ENCODE results near the gene CCSER1. TPM values are rescaled to one million over a fixed set of nuclear protein-coding genes. Genes with fewer than 3 reads are reported as not detected.

Gene CCSER1
- total and polyA plus RNA-seq, 10 donors = 1.3 to 30.4 (median 20.4) TPM

GRCh38 chr4:90126805-90127204, 389 bp upstream of the CCSER1 start:
- WGBS, 5 donors = 3 to 11% (median 11%) methylated on average over 8 of the region's 8 CpGs
- intact Hi-C loops (cut with DNase I; ENCODE audit: low total_unique reads) = no loop called here
- Histone ChIP-seq H3K4me3 (peak overlapping the region; percentile 36 to 81 (median 62)), H3K36me3 (no peaks in the 10 kb centered on the region), H3K9me3 (no peaks in the 10 kb centered on the region), H3K27ac (peak overlapping the region in 4 of 8 donors; percentile 85 to 90 (median 88)), H3K4me1 (peaks cover 0 to 38% (median 25%) of the 10 kb centered on the region in 6 donors), H3K27me3 (replicated peaks in 1 of 7) (peaks cover 0 to 31% (median 0%) of the 10 kb centered on the region in 7 donors)
- no peak for DNase-seq
- TF ChIP-seq, protein P1, sequence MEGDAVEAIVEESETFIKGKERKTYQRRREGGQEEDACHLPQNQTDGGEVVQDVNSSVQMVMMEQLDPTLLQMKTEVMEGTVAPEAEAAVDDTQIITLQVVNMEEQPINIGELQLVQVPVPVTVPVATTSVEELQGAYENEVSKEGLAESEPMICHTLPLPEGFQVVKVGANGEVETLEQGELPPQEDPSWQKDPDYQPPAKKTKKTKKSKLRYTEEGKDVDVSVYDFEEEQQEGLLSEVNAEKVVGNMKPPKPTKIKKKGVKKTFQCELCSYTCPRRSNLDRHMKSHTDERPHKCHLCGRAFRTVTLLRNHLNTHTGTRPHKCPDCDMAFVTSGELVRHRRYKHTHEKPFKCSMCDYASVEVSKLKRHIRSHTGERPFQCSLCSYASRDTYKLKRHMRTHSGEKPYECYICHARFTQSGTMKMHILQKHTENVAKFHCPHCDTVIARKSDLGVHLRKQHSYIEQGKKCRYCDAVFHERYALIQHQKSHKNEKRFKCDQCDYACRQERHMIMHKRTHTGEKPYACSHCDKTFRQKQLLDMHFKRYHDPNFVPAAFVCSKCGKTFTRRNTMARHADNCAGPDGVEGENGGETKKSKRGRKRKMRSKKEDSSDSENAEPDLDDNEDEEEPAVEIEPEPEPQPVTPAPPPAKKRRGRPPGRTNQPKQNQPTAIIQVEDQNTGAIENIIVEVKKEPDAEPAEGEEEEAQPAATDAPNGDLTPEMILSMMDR (IDR thresholded peaks at IDR 0.05 in 8 of 11, conservative IDR thresholded peaks at IDR 0.05 in 3 of 11) = no peak
- no peak for TF ChIP-seq POLR2AphosphoS5 (IDR thresholded peaks at IDR 0.05)
- no peak for TF ChIP-seq POLR2A (IDR thresholded peaks at IDR 0.05)

GRCh38 chr4:90127706-90128345, 632 bp downstream of the CCSER1 start:
- no peaks in the 10 kb centered on the region for H3K9me3 ChIP-seq
- WGBS, 5 donors = 1 to 9% (median 1%) methylated on average over 25 to 81 of the region's 81 CpGs
- DNase-seq = peak; percentile 89
- H3K4me3 ChIP-seq = peak overlapping the region; percentile 36 to 81 (median 62)
- H3K27ac ChIP-seq = peak overlapping the region; percentile 50 to 90 (median 85)
- intact Hi-C loops (cut with DNase I; ENCODE audit: low total_unique reads) = no loop called here
- TF ChIP-seq POLR2AphosphoS5 (IDR thresholded peaks at IDR 0.05) (no peak), POLR2A (IDR thresholded peaks at IDR 0.05) (no peak)
- TF ChIP-seq, protein P1 (IDR thresholded peaks at IDR 0.05 in 8 of 11, conservative IDR thresholded peaks at IDR 0.05 in 3 of 11) = no peak
- H3K4me1 ChIP-seq = peaks cover 0 to 38% (median 25%) of the 10 kb centered on the region in 6 donors
- H3K36me3 ChIP-seq = no peaks in the 10 kb centered on the region
- H3K27me3 ChIP-seq (replicated peaks in 1 of 7) = peaks cover 0 to 31% (median 0%) of the 10 kb centered on the region in 7 donors

GRCh38 chr4:90128961-90129495, 1.8 kb downstream of the CCSER1 start:
- DNase-seq = no peak
- WGBS, 5 donors = 24 to 31% (median 28%) methylated on average over 4 of the region's 4 CpGs
- H3K9me3 ChIP-seq = no peaks in the 10 kb centered on the region
- intact Hi-C loops (cut with DNase I; ENCODE audit: low total_unique reads) = no loop called here
- peak overlapping the region; percentile 36 to 81 (median 62) for H3K4me3 ChIP-seq
- H3K4me1 ChIP-seq = peaks cover 0 to 38% (median 25%) of the 10 kb centered on the region in 6 donors
- no peaks in the 10 kb centered on the region for H3K36me3 ChIP-seq
- peak overlapping the region; percentile 9 to 90 (median 85) for H3K27ac ChIP-seq
- TF ChIP-seq POLR2AphosphoS5 (IDR thresholded peaks at IDR 0.05) (no peak), POLR2A (IDR thresholded peaks at IDR 0.05) (no peak)
- TF ChIP-seq, protein P1 (IDR thresholded peaks at IDR 0.05 in 8 of 11, conservative IDR thresholded peaks at IDR 0.05 in 3 of 11) = no peak
- H3K27me3 ChIP-seq (replicated peaks in 1 of 7) = peaks cover 0 to 31% (median 0%) of the 10 kb centered on the region in 7 donors

DNA sequence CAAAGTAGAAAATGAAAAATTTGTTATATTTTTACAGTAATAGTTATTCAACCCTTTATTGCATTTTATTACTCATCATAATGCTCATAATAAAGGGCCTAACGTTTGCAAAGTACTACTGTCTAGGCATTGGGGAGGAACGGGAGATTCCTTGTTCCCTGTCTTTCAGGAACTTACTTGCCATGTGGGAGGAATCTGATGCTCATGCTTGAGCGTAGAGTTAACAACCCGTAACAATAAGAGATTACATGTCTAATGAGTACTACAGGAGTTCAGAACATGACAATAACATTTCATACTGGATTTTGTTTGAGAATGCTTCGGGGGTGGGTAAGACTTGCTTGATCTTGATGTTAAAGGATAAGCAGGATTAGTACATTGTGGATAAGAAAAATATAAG, 2.9 kb downstream of the CCSER1 start:
- WGBS, 5 donors = 84 to 90% (median 88%) methylated on average over 5 of the region's 5 CpGs
- TF ChIP-seq POLR2A (IDR thresholded peaks at IDR 0.05) = no peak
- TF ChIP-seq, protein P1 (IDR thresholded peaks at IDR 0.05 in 8 of 11, conservative IDR thresholded peaks at IDR 0.05 in 3 of 11) = no peak
- TF ChIP-seq POLR2AphosphoS5 (IDR thresholded peaks at IDR 0.05) = no peak
- peaks cover 0 to 38% (median 25%) of the 10 kb centered on the region in 6 donors for H3K4me1 ChIP-seq
- H3K27ac ChIP-seq = no peak overlapping the region
- no peaks in the 10 kb centered on the region for H3K36me3 ChIP-seq
- peaks cover 0 to 31% (median 0%) of the 10 kb centered on the region in 7 donors for H3K27me3 ChIP-seq (replicated peaks in 1 of 7)
- H3K4me3 ChIP-seq = no peak overlapping the region
- intact Hi-C loops (cut with DNase I; ENCODE audit: low total_unique reads) = no loop called here
- no peak for DNase-seq
- H3K9me3 ChIP-seq = no peaks in the 10 kb centered on the region
